Measurements from ENCODE around the gene GCDH.

GCDH gene

DNA sequence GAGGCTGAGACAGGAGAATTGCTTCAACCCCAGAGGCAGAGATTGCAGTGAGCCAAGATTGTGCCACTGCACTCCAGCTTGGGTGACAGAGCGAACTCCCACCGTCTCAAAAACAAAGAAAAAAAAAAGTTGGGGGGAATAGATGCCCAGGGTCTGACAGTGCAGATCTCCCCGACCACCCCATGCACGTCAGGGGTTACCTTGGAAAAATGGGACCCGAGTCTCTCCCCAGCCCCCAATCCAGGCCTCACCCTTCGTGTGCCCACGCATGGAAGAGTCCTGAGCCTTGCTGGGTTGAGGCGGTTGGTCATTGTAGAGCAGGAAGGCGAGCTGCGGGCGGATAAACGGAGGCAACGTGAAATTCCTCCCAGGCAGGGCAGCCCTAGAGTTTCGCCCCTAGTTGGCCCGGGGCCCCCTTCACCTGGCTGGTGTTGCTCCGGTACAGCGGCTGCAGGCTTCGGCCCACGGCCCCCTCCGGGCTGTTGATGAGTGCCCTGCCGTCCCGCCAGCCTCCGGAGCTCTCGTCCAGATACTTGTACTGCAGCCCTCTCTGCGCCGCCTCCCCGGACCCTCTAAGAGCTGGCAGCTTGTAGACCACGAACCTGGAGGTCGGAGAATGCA is 10.3 kb upstream of the GCDH start:
- peak; percentile 41 for DNase-seq
- H3K23ac ChIP-seq (ENCODE audit: low read length) = no peak overlapping the region
- peak overlapping the region; percentile 65 for H3K18ac ChIP-seq (ENCODE audit: low read length)

GRCh38 chr19:12881172-12881808 is 9.7 kb upstream of the GCDH start, which contains the start of gene DNASE2:
Gene DNASE2, minus strand, starts transcription at chr19:12881449. Its CDS starts 74 bp downstream, at chr19:12881375.
- H3K36me3 ChIP-seq (ENCODE audit: control insufficient read depth, insufficient read depth, low read length) = no peaks in the 10 kb centered on the region
- H4K5ac ChIP-seq (ENCODE audit: low read length) = no peak within 1 kb of the TSS
- H3K79me2 ChIP-seq (ENCODE audit: control insufficient read depth, insufficient read depth, low read length) = no peaks in the 10 kb centered on the region
- no peaks in the 10 kb centered on the region for H3K79me1 ChIP-seq (ENCODE audit: low read length)
- no CpG with 5 or more reads among the region's 38 CpGs for WGBS (ENCODE audit: extremely low coverage, insufficient coverage, low lambda C conversion rate)
- no peak within 1 kb of the TSS for H4K8ac ChIP-seq (ENCODE audit: low read depth, low read length)
- H3K23ac ChIP-seq (ENCODE audit: low read length) = no peak within 1 kb of the TSS
- DNase-seq = peak; percentile 98
- H3K4me3 ChIP-seq (ENCODE audit: low read length) = peak within 1 kb of the TSS; percentile 75
- H2AK5ac ChIP-seq (ENCODE audit: low read length) = no peak within 1 kb of the TSS
- H3K4ac ChIP-seq (ENCODE audit: low read depth, low read length) = no peak within 1 kb of the TSS
- peak within 1 kb of the TSS; percentile 65 for H3K18ac ChIP-seq (ENCODE audit: low read length)
- peak within 1 kb of the TSS; percentile 93 for H3K4me2 ChIP-seq (ENCODE audit: low read length)
- H2BK120ac ChIP-seq (ENCODE audit: low read depth, low read length) = no peak within 1 kb of the TSS
- peak within 1 kb of the TSS; percentile 91 for H3K56ac ChIP-seq (ENCODE audit: low read length)
- peak within 1 kb of the TSS; percentile 77 for H3K9ac ChIP-seq (ENCODE audit: low read length)
- no peak within 1 kb of the TSS for H2BK15ac ChIP-seq (replicated peaks; ENCODE audit: low read depth)
- H3K27me3 ChIP-seq (ENCODE audit: insufficient read depth, low read length, poor library complexity) = peaks cover 2% of the 10 kb centered on the region
- no peak within 1 kb of the TSS for H2BK5ac ChIP-seq (ENCODE audit: low read length)
- peak within 1 kb of the TSS; percentile 46 for H3K27ac ChIP-seq (ENCODE audit: low read depth, low read length)
- H3K4me1 ChIP-seq (ENCODE audit: control insufficient read depth, low read depth, low read length) = no peaks in the 10 kb centered on the region

More for the DNA sequence above, 10.3 kb upstream of the GCDH start:
- no peak overlapping the region for H4K8ac ChIP-seq (ENCODE audit: low read depth, low read length)
- H3K4ac ChIP-seq (ENCODE audit: low read depth, low read length) = no peak overlapping the region
- H3K4me1 ChIP-seq (ENCODE audit: control insufficient read depth, low read depth, low read length) = no peaks in the 10 kb centered on the region
- H3K56ac ChIP-seq (ENCODE audit: low read length) = peak overlapping the region; percentile 91
- no peaks in the 10 kb centered on the region for H3K79me2 ChIP-seq (ENCODE audit: control insufficient read depth, insufficient read depth, low read length)
- peak overlapping the region; percentile 93 for H3K4me2 ChIP-seq (ENCODE audit: low read length)
- no peak overlapping the region for H4K5ac ChIP-seq (ENCODE audit: low read length)
- no peak overlapping the region for H2BK5ac ChIP-seq (ENCODE audit: low read length)
- H3K79me1 ChIP-seq (ENCODE audit: low read length) = no peaks in the 10 kb centered on the region
- WGBS (ENCODE audit: extremely low coverage, insufficient coverage, low lambda C conversion rate) = no CpG with 5 or more reads among the region's 29 CpGs
- H3K9ac ChIP-seq (ENCODE audit: low read length) = peak overlapping the region; percentile 77
- H3K27me3 ChIP-seq (ENCODE audit: insufficient read depth, low read length, poor library complexity) = peaks cover 2% of the 10 kb centered on the region
- no peak overlapping the region for H2AK5ac ChIP-seq (ENCODE audit: low read length)
- no peaks in the 10 kb centered on the region for H3K36me3 ChIP-seq (ENCODE audit: control insufficient read depth, insufficient read depth, low read length)
- no peak overlapping the region for H2BK120ac ChIP-seq (ENCODE audit: low read depth, low read length)
- no peak overlapping the region for H2BK15ac ChIP-seq (replicated peaks; ENCODE audit: low read depth)
- peak overlapping the region; percentile 75 for H3K4me3 ChIP-seq (ENCODE audit: low read length)
- no peak overlapping the region for H3K27ac ChIP-seq (ENCODE audit: low read depth, low read length)

GRCh38 chr19:12882589-12882988 is 8.4 kb upstream of the GCDH start:
- no peak overlapping the region for H3K9ac ChIP-seq (ENCODE audit: low read length)
- no peak overlapping the region for H3K56ac ChIP-seq (ENCODE audit: low read length)
- no peak overlapping the region for H2BK5ac ChIP-seq (ENCODE audit: low read length)
- no peak overlapping the region for H4K5ac ChIP-seq (ENCODE audit: low read length)
- no peak overlapping the region for H2AK5ac ChIP-seq (ENCODE audit: low read length)
- H3K23ac ChIP-seq (ENCODE audit: low read length) = no peak overlapping the region
- no CpG with 5 or more reads among the region's 3 CpGs for WGBS (ENCODE audit: extremely low coverage, insufficient coverage, low lambda C conversion rate)
- H3K4me1 ChIP-seq (ENCODE audit: control insufficient read depth, low read depth, low read length) = no peaks in the 10 kb centered on the region
- H3K27ac ChIP-seq (ENCODE audit: low read depth, low read length) = no peak overlapping the region
- no peak overlapping the region for H3K4me2 ChIP-seq (ENCODE audit: low read length)
- no peaks in the 10 kb centered on the region for H3K36me3 ChIP-seq (ENCODE audit: control insufficient read depth, insufficient read depth, low read length)
- H3K27me3 ChIP-seq (ENCODE audit: insufficient read depth, low read length, poor library complexity) = peaks cover 2% of the 10 kb centered on the region
- H2BK120ac ChIP-seq (ENCODE audit: low read depth, low read length) = no peak overlapping the region
- no peaks in the 10 kb centered on the region for H3K79me2 ChIP-seq (ENCODE audit: control insufficient read depth, insufficient read depth, low read length)
- no peak overlapping the region for H2BK15ac ChIP-seq (replicated peaks; ENCODE audit: low read depth)
- H4K8ac ChIP-seq (ENCODE audit: low read depth, low read length) = no peak overlapping the region
- no peak overlapping the region for H3K4ac ChIP-seq (ENCODE audit: low read depth, low read length)
- H3K4me3 ChIP-seq (ENCODE audit: low read length) = no peak overlapping the region
- DNase-seq = no peak
- H3K18ac ChIP-seq (ENCODE audit: low read length) = no peak overlapping the region
- H3K79me1 ChIP-seq (ENCODE audit: low read length) = no peaks in the 10 kb centered on the region

DNA sequence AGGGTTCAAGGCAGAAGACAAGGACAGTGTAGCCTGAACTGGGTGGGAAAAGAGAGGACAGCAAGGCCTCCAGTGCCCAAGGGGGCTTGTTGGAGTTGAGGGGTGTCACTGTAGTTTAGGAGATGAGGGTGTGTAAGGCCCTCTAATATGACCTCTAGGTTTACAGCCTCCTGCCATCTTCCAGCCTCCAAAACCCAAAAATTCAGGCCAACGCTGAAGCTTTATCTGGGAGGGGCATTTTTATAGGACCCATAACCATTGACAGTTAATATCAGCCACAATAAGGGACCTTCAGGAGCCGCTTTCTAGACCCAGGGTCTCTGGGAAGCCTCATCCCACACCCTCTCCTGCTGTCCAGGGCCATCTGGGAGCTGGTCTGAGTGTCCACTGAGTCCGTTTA is 6.8 kb upstream of the GCDH start:
- no peak overlapping the region for H3K4ac ChIP-seq (ENCODE audit: low read depth, low read length)
- no peak overlapping the region for H3K4me3 ChIP-seq (ENCODE audit: low read length)
- no peak overlapping the region for H2BK15ac ChIP-seq (replicated peaks; ENCODE audit: low read depth)
- no peak for DNase-seq
- H3K9ac ChIP-seq (ENCODE audit: low read length) = no peak overlapping the region
- no peak overlapping the region for H3K27ac ChIP-seq (ENCODE audit: low read depth, low read length)
- no peaks in the 10 kb centered on the region for H3K79me1 ChIP-seq (ENCODE audit: low read length)
- no peak overlapping the region for H3K56ac ChIP-seq (ENCODE audit: low read length)
- no peak overlapping the region for H4K8ac ChIP-seq (ENCODE audit: low read depth, low read length)
- no peaks in the 10 kb centered on the region for H3K36me3 ChIP-seq (ENCODE audit: control insufficient read depth, insufficient read depth, low read length)
- no peak overlapping the region for H3K18ac ChIP-seq (ENCODE audit: low read length)
- no peak overlapping the region for H3K23ac ChIP-seq (ENCODE audit: low read length)
- no peak overlapping the region for H3K4me2 ChIP-seq (ENCODE audit: low read length)
- H2BK120ac ChIP-seq (ENCODE audit: low read depth, low read length) = no peak overlapping the region
- H3K79me2 ChIP-seq (ENCODE audit: control insufficient read depth, insufficient read depth, low read length) = no peaks in the 10 kb centered on the region
- H3K4me1 ChIP-seq (ENCODE audit: control insufficient read depth, low read depth, low read length) = no peaks in the 10 kb centered on the region
- H3K27me3 ChIP-seq (ENCODE audit: insufficient read depth, low read length, poor library complexity) = peaks cover 2% of the 10 kb centered on the region
- H2AK5ac ChIP-seq (ENCODE audit: low read length) = no peak overlapping the region
- H2BK5ac ChIP-seq (ENCODE audit: low read length) = no peak overlapping the region
- no CpG with 5 or more reads among the region's 3 CpGs for WGBS (ENCODE audit: extremely low coverage, insufficient coverage, low lambda C conversion rate)
- H4K5ac ChIP-seq (ENCODE audit: low read length) = no peak overlapping the region

GRCh38 chr19:12884627-12884925 is 6.4 kb upstream of the GCDH start:
- Histone ChIP-seq H3K4me1 (ENCODE audit: control insufficient read depth, low read depth, low read length) (no peaks in the 10 kb centered on the region), H3K4ac (ENCODE audit: low read depth, low read length) (peak overlapping the region; percentile 11), H3K23ac (ENCODE audit: low read length) (no peak overlapping the region), H3K4me2 (ENCODE audit: low read length) (peak overlapping the region; percentile 38), H3K79me2 (ENCODE audit: control insufficient read depth, insufficient read depth, low read length) (no peaks in the 10 kb centered on the region), H3K27ac (ENCODE audit: low read depth, low read length) (no peak overlapping the region), H3K79me1 (ENCODE audit: low read length) (no peaks in the 10 kb centered on the region), H2BK120ac (ENCODE audit: low read depth, low read length) (no peak overlapping the region), H3K36me3 (ENCODE audit: control insufficient read depth, insufficient read depth, low read length) (no peaks in the 10 kb centered on the region), H3K9ac (ENCODE audit: low read length) (peak overlapping the region; percentile 63), H4K8ac (ENCODE audit: low read depth, low read length) (no peak overlapping the region), H3K4me3 (ENCODE audit: low read length) (no peak overlapping the region), H2BK5ac (ENCODE audit: low read length) (no peak overlapping the region), H3K18ac (ENCODE audit: low read length) (peak overlapping the region; percentile 6), H2AK5ac (ENCODE audit: low read length) (no peak overlapping the region), H4K5ac (ENCODE audit: low read length) (no peak overlapping the region), H3K56ac (ENCODE audit: low read length) (peak overlapping the region; percentile 88), H3K27me3 (ENCODE audit: insufficient read depth, low read length, poor library complexity) (peaks cover 2% of the 10 kb centered on the region), H2BK15ac (replicated peaks; ENCODE audit: low read depth) (no peak overlapping the region)
- no peak for DNase-seq
- WGBS (ENCODE audit: extremely low coverage, insufficient coverage, low lambda C conversion rate) = no CpG with 5 or more reads among the region's 12 CpGs
